ENCODE data around the gene SLC9A7.
A peak's percentile ranks its signal among the peaks of the same experiment; 100 is the strongest.

Gene SLC9A7

DNA sequence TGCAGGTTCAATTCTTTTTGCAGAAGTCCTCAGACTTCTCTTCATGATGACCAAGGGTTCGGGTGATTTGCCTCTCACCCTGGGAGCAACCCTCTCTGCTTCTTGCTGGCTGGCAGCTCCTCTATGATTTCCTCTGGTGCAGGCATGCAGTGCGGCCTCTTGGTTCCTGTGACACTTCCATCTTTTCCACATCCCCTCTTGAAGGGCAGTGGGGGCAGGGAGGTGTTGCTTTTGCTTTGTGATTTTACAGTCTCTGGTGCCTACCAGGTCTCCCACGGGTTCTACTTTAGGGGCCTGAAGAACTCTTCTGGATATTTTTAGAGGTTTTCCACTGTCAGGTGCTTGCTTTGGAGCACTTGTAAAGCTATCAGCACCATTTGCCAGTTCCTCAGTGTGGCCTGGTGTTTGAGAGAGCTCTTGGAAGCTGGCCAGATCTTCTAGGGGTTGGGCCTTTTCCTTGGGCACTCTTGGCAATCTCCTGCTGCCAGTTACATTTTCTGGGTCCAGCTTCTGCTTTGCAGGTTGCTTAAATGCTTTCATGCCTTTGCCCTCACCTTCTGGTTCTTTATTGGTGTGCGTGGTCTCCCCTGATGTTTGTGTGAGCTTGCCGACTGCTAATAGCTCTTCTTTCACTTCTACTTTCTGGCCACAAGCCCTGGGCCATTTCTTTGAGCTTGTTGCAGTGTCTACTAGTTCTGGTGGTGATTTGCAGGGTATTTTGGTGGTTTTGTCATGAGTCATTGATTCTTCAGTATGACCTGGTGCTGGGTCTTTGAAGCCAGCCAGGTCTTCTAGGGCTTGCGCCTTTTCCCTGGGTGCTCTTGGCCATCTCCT, 196.9 kb downstream of the SLC9A7 start:
- H3K9ac ChIP-seq (ENCODE audit: low read length): peak overlapping the region; percentile 18; the same call in 1 of the 2 replicates
- peaks cover 12% of the 10 kb centered on the region for H3F3A ChIP-seq (ENCODE audit: insufficient read depth, low read length)
- H3K36me3 ChIP-seq (replicated peaks; ENCODE audit: insufficient read depth, low read length): no peaks in the 10 kb centered on the region
- H3K4me1 ChIP-seq (ENCODE audit: low read length): peaks cover 13% of the 10 kb centered on the region
- TF ChIP-seq EZH2 (optimal IDR thresholded peaks at IDR 0.05; ENCODE audit: low read depth, low read length) (no peak), EZH2phosphoT487 (IDR thresholded peaks at IDR 0.05; ENCODE audit: low read length) (no peak)
- TF ChIP-seq, protein P1, sequence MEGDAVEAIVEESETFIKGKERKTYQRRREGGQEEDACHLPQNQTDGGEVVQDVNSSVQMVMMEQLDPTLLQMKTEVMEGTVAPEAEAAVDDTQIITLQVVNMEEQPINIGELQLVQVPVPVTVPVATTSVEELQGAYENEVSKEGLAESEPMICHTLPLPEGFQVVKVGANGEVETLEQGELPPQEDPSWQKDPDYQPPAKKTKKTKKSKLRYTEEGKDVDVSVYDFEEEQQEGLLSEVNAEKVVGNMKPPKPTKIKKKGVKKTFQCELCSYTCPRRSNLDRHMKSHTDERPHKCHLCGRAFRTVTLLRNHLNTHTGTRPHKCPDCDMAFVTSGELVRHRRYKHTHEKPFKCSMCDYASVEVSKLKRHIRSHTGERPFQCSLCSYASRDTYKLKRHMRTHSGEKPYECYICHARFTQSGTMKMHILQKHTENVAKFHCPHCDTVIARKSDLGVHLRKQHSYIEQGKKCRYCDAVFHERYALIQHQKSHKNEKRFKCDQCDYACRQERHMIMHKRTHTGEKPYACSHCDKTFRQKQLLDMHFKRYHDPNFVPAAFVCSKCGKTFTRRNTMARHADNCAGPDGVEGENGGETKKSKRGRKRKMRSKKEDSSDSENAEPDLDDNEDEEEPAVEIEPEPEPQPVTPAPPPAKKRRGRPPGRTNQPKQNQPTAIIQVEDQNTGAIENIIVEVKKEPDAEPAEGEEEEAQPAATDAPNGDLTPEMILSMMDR (IDR thresholded peaks at IDR 0.05; ENCODE audit: low read length): no peak
- H4K20me1 ChIP-seq (ENCODE audit: insufficient read depth, low read length): no peaks in the 10 kb centered on the region
- H3K9me3 ChIP-seq (replicated peaks; ENCODE audit: insufficient read depth, low read length): no peaks in the 10 kb centered on the region
- H3K27me3 ChIP-seq (replicated peaks; ENCODE audit: insufficient read depth, low read length): no peaks in the 10 kb centered on the region
- peak overlapping the region; percentile 81; the same call in 1 of the 2 replicates for H3K4me2 ChIP-seq (ENCODE audit: low read depth, low read length)
- H3K9me2 ChIP-seq (replicated peaks; ENCODE audit: insufficient read depth, low read length): no peaks in the 10 kb centered on the region
- H3K27ac ChIP-seq (ENCODE audit: low read length): peak overlapping the region; percentile 74
- peak overlapping the region; percentile 35; the same call in 1 of the 2 replicates for H2AFZ ChIP-seq (ENCODE audit: low read length)
- H3K4me3 ChIP-seq (ENCODE audit: low read length): peak overlapping the region; percentile 14; the same call in 1 of the 2 replicates
- DNase-seq: peak; percentile 66
- H3K79me2 ChIP-seq (ENCODE audit: low read length): no peaks in the 10 kb centered on the region

DNA sequence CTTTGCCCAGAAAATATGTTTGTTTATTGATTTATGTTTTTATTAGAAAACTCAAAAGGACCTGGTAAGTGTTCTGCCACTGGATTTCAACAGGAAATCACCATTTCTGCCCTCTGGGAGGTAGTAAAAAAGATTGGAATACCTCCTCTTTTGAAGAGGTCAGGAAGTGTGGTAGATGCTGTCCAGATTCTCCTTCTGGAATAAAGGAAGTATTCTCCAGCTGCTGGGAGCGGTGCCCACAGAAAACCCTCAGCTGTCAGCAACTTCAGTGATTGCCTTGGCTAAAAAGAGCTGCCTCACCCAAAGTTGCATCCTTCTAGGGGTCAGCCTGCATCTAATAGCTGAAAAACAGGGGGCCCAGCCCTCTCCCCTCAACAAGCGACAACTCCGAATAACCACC, 199.9 kb downstream of the SLC9A7 start:
- peaks cover 13% of the 10 kb centered on the region for H3K4me1 ChIP-seq (ENCODE audit: low read length)
- no peak overlapping the region for H3K27ac ChIP-seq (ENCODE audit: low read length)
- no peaks in the 10 kb centered on the region for H3K9me3 ChIP-seq (replicated peaks; ENCODE audit: insufficient read depth, low read length)
- H3K9ac ChIP-seq (ENCODE audit: low read length): no peak overlapping the region
- H3K27me3 ChIP-seq (replicated peaks; ENCODE audit: insufficient read depth, low read length): no peaks in the 10 kb centered on the region
- H3F3A ChIP-seq (ENCODE audit: insufficient read depth, low read length): peaks cover 12% of the 10 kb centered on the region
- H2AFZ ChIP-seq (ENCODE audit: low read length): no peak overlapping the region
- DNase-seq: no peak
- no peak overlapping the region for H3K4me2 ChIP-seq (ENCODE audit: low read depth, low read length)
- TF ChIP-seq EZH2phosphoT487 (IDR thresholded peaks at IDR 0.05; ENCODE audit: low read length): no peak
- no peak for TF ChIP-seq EZH2 (optimal IDR thresholded peaks at IDR 0.05; ENCODE audit: low read depth, low read length)
- TF ChIP-seq, protein P1 (IDR thresholded peaks at IDR 0.05; ENCODE audit: low read length): no peak
- H3K36me3 ChIP-seq (replicated peaks; ENCODE audit: insufficient read depth, low read length): no peaks in the 10 kb centered on the region
- no peaks in the 10 kb centered on the region for H3K79me2 ChIP-seq (ENCODE audit: low read length)
- H4K20me1 ChIP-seq (ENCODE audit: insufficient read depth, low read length): no peaks in the 10 kb centered on the region
- H3K4me3 ChIP-seq (ENCODE audit: low read length): no peak overlapping the region
- H3K9me2 ChIP-seq (replicated peaks; ENCODE audit: insufficient read depth, low read length): no peaks in the 10 kb centered on the region

DNA sequence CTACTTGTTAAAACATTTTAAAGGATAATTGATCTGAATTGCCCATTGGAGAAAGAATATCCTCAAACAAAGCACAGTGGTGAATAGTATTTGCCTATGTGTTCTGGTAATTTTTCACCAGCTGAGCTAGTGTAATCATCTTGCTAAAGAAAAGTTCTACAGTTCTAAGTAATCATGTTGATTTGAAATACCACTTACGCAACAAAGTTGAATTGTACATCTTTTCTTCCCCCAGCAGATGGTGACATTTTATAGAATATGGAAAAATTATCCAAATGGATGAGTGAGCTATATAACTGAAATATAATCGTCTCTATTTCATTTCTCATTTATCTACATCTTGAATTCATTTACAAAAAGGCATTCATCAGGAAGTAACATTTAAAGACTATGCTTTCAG, 204.0 kb downstream of the SLC9A7 start:
- peak; percentile 10 for DNase-seq
- no peaks in the 10 kb centered on the region for H3F3A ChIP-seq (ENCODE audit: insufficient read depth, low read length)
- no peaks in the 10 kb centered on the region for H4K20me1 ChIP-seq (ENCODE audit: insufficient read depth, low read length)
- TF ChIP-seq, protein P1 (IDR thresholded peaks at IDR 0.05; ENCODE audit: low read length): no peak; the same call in 1 of the 2 replicates
- TF ChIP-seq EZH2phosphoT487 (IDR thresholded peaks at IDR 0.05; ENCODE audit: low read length) (no peak), EZH2 (optimal IDR thresholded peaks at IDR 0.05; ENCODE audit: low read depth, low read length) (no peak)
- H3K36me3 ChIP-seq (replicated peaks; ENCODE audit: insufficient read depth, low read length): no peaks in the 10 kb centered on the region
- no peaks in the 10 kb centered on the region for H3K79me2 ChIP-seq (ENCODE audit: low read length)
- H3K27me3 ChIP-seq (replicated peaks; ENCODE audit: insufficient read depth, low read length): no peaks in the 10 kb centered on the region
- H3K9me3 ChIP-seq (replicated peaks; ENCODE audit: insufficient read depth, low read length): no peaks in the 10 kb centered on the region
- no peaks in the 10 kb centered on the region for H3K4me1 ChIP-seq (ENCODE audit: low read length)
- H3K27ac ChIP-seq (ENCODE audit: low read length): no peak overlapping the region
- no peak overlapping the region for H2AFZ ChIP-seq (ENCODE audit: low read length)
- H3K4me2 ChIP-seq (ENCODE audit: low read depth, low read length): no peak overlapping the region
- no peaks in the 10 kb centered on the region for H3K9me2 ChIP-seq (replicated peaks; ENCODE audit: insufficient read depth, low read length)
- H3K9ac ChIP-seq (ENCODE audit: low read length): no peak overlapping the region
- H3K4me3 ChIP-seq (ENCODE audit: low read length): no peak overlapping the region

Data from MM.1S (cell line).